Endothelial cell of umbilical vein (primary cell): Measurements from ENCODE around the gene EPO. TPM values are rescaled to one million over a fixed set of nuclear protein-coding genes. Genes with fewer than 3 reads are reported as not detected.
A peak's percentile ranks its signal among the peaks of the same experiment; 100 is the strongest.

Experiments
- BruUV-seq: library from RNA; stranded (reverse); fragments of 400-500 nt; replicated peaks from 2 replicates; lab custom pipeline; 2021; lab: Mats Ljungman, UMichigan
- CTCF ChIA-PET: fragments of 300-600, 350-600 bp; sonication (Branson Sonifier 250); formaldehyde crosslinking; loops from one replicate; lab custom pipeline; 2021; ENCODE audit warnings: antibody characterized with exemption, inconsistent platforms; lab: Charles Lee
- POLR2A ChIA-PET: fragments of 300-600, 350-600 bp; sonication (Branson Sonifier 250); formaldehyde crosslinking; loops from one replicate; lab custom pipeline; 2021; ENCODE audit warnings: antibody characterized with exemption, inconsistent platforms; lab: Charles Lee
- DNase-seq: peaks from one replicate; pipeline ENCODE4 v3.0.0-alpha.2; 2011; ENCODE audit warnings: low read depth, low spot score
- FAIRE-seq: peaks from 2 replicates; lab custom pipeline; 2011; peaks lifted over from hg19 to GRCh38; lab: Jason Lieb, UNC
- H2AFZ ChIP-seq: 2 replicates; pipeline ENCODE4 v1.6.0; 2012; ENCODE audit warnings: low read depth, low read length, control low read depth, inconsistent platforms
- H3K27ac ChIP-seq: 2 replicates; pipeline ENCODE4 v1.5.1; 2011; ENCODE audit warnings: low read depth, mild to moderate bottlenecking, control low read depth, low read length, moderate library complexity; ENCODE audit not compliant: insufficient read depth
- H3K27me3 ChIP-seq, 2 experiments: 2 replicates each; pipeline versions ENCODE4 v1.6.0 to v1.6.1; 2011; ENCODE audit warnings: low read length in 2 of 2, mixed read lengths in 1 of 2; ENCODE audit not compliant: control insufficient read depth in 2 of 2, insufficient read depth in 2 of 2
- H3K36me3 ChIP-seq, 2 experiments: 2 replicates in 1 of 2; 3 replicates in 1 of 2; pipeline ENCODE4 v1.5.1; 2011; ENCODE audit warnings: low read length in 2 of 2, mild to moderate bottlenecking in 1 of 2, moderate library complexity in 1 of 2; ENCODE audit not compliant: control insufficient read depth in 2 of 2, insufficient read depth in 2 of 2; ENCODE audit errors: extremely low read depth in 1 of 2
- H3K4me1 ChIP-seq: 3 replicates; pipeline ENCODE4 v1.5.1; 2011; ENCODE audit warnings: mild to moderate bottlenecking, low read length; ENCODE audit not compliant: control insufficient read depth, insufficient read depth; ENCODE audit errors: extremely low read depth
- H3K4me2 ChIP-seq: 2 replicates; pipeline ENCODE4 v1.6.1; 2011; ENCODE audit warnings: low read length, control low read depth, mixed read lengths; ENCODE audit not compliant: insufficient read depth
- H3K4me3 ChIP-seq, 3 experiments: fragments of 200-600 bp in 1 of 3; sonication (generic), shearing (Covaris generic) in 1 of 3; replicated peaks in 1 of 3; 2 replicates each; pipeline ENCODE4 v1.5.1; 2011 to 2016; ENCODE audit warnings: control low read depth in 3 of 3, low read length in 3 of 3, mild to moderate bottlenecking in 2 of 3, inconsistent platforms in 1 of 3, low read depth in 1 of 3, moderate library complexity in 1 of 3; ENCODE audit not compliant: insufficient read depth in 1 of 3
- H3K79me2 ChIP-seq: 2 replicates; pipeline ENCODE4 v1.6.0; 2012; ENCODE audit warnings: low read length, inconsistent platforms; ENCODE audit not compliant: control insufficient read depth, insufficient read depth
- H3K9ac ChIP-seq: replicated peaks from 2 replicates; pipeline ENCODE3; 2011; ENCODE audit warnings: low read length, control low read depth; ENCODE audit not compliant: insufficient read depth; ENCODE audit errors: extremely low read depth
- H3K9me1 ChIP-seq: replicated peaks from 3 replicates; pipeline ENCODE4 v1.6.0; 2011; ENCODE audit warnings: mild to moderate bottlenecking, low read length; ENCODE audit not compliant: control insufficient read depth, insufficient read depth; ENCODE audit errors: extremely low read depth
- H3K9me3 ChIP-seq: replicated peaks from 2 replicates; pipeline ENCODE4 v1.5.1; 2012; ENCODE audit warnings: low read length, inconsistent platforms; ENCODE audit not compliant: control insufficient read depth, insufficient read depth
- H4K20me1 ChIP-seq: replicated peaks from 2 replicates; pipeline ENCODE3; 2011; ENCODE audit warnings: mild to moderate bottlenecking, low read length; ENCODE audit not compliant: control insufficient read depth, insufficient read depth; ENCODE audit errors: extremely low read depth
- CTCF ChIP-seq, 2 donors: IDR thresholded peaks; 1 replicate in 1 of 2; 2 replicates in 1 of 2; pipeline ENCODE4 v1.5.1; 2011; ENCODE audit warnings: low read length in 2 of 2, mild to moderate bottlenecking in 2 of 2, moderate library complexity in 2 of 2, control low read depth in 1 of 2, inconsistent platforms in 1 of 2, low read depth in 1 of 2; ENCODE audit not compliant: insufficient read depth in 1 of 2; ENCODE audit errors: extremely low read depth in 1 of 2
- POLR2A ChIP-seq: IDR thresholded peaks from 2 replicates; pipeline ENCODE4 v1.6.1; 2012; ENCODE audit warnings: low read depth, mild to moderate bottlenecking, control low read depth, low read length
- dilution Hi-C: fragments of 300-500 bp; cut with MboI; formaldehyde crosslinking; loops from one replicate; pipeline ENCODE4 v1.15.0; 2019; ENCODE audit warnings: low sequenced_read_pairs; ENCODE audit not compliant: extremely low pct_ligation_motif_present
- intact Hi-C: fragments of 100-400 bp; cut with micrococcal nuclease; formaldehyde crosslinking; loops from one replicate; pipeline ENCODE4 v1.10.0; 2022
- polyA plus RNA-seq, 4 experiments: library from polyadenylated mRNA; depleted of rRNA in 3 of 4; stranded (reverse) in 3 of 4; unstranded in 1 of 4; fragments of >200 nt; gene quantifications; 2 replicates each; pipeline versions ENCODE4 v1.2.1 to v1.2.3, GENCODE V29; 2011 to 2012; ENCODE audit warnings: missing spikeins in 1 of 4
- total RNA-seq: library from RNA; stranded (reverse); gene quantifications from 2 replicates; pipeline ENCODE4 v1.2.3, GENCODE V29; 2021

EPO gene
- total and polyA plus RNA-seq, 2 donors (not counting 3 experiments of a cell fraction or from before 2014, with no cell fraction given) = not detected

- H3K27ac ChIP-seq = peak overlapping the region; percentile 26
- no TSS peak for BruUV-seq
- dilution Hi-C loops = no loop called here
- peaks cover 28% of the 10 kb centered on the region for H3K79me2 ChIP-seq
- TF ChIP-seq POLR2A (peak; percentile 18), CTCF (IDR thresholded peaks at IDR 0.05; ENCODE audit: extremely low read depth in 1 of 2, insufficient read depth in 1 of 2, low read depth in 1 of 2, low read length in 2 of 2) (no peak)
- H3K36me3 ChIP-seq = peaks cover 10 to 39% of the 10 kb centered on the region in 2 experiments
- ChIA-PET CTCF (interaction anchor here (0.6 to 2.2 kb wide), 6 partner anchors 16 to 211 kb away, joined by 3 to 9 read pairs (median 4); no protein-coding TSS in a partner anchor), POLR2A (interaction anchor here (1.0 kb wide), 3 partner anchors 90 to 248 kb away, joined by 3 to 5 read pairs (median 4); partner anchors contain the start of genes FBXO24, LRCH4 and ZCWPW1)
- H3K9me3 ChIP-seq = no peaks in the 10 kb centered on the region
- peak overlapping the region in 1 of 3 experiments; percentile 88 for H3K4me3 ChIP-seq
- H3K4me2 ChIP-seq = no peak overlapping the region
- H3K9me1 ChIP-seq = no peaks in the 10 kb centered on the region
- H2AFZ ChIP-seq = no peak overlapping the region
- DNase-seq (no peak), FAIRE-seq (no peak)
- intact Hi-C loops = loop anchor here (5.0 kb wide), 1 partner anchor 209 kb away; no protein-coding TSS in a partner anchor
- H3K4me1 ChIP-seq = peaks cover 4% of the 10 kb centered on the region
- H4K20me1 ChIP-seq = no peaks in the 10 kb centered on the region
- no peak overlapping the region for H3K9ac ChIP-seq
- no peaks in the 10 kb centered on the region for H3K27me3 ChIP-seq
Observed at GRCh38 chr7:100676501-100677306, 43.6 kb upstream of the EPO start.
